ENCODE measurements around the gene METRN.

DNA sequence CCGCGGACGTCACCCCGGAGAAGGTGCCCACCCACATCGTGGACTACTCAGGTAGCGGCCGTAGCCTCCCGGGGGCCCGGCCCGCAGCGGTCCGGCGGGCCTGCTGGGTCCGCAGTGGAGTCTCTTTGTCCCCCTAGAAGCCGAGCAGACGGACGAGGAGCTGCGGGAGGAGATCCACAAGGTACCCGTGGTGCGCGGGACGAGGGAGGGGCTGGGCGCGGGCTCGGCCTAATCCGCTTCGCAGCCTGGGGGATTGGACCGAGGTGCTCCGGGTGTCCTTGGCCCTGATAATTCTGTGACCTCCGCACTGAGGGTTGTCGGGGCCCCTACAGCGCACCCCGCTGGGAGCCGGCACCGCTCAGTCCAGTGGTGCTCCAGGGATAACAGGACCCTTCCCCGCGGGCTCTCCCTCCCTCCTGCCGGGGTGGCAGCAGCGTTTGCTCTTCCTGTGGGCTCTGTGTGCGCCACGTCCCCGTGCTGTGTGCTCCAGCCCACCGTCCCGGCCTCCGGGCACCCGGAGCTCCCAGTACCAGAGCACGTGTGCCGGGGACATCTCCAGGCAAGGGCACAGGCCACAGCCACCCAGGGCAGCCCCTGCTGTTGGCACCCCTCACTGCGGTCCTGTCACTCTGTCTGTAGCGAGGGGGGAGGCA, 46.3 kb upstream of the METRN start:
- no peak for TF ChIP-seq EP300 (IDR thresholded peaks at IDR 0.05; ENCODE audit: borderline replicate concordance in 1 of 2, low read depth in 1 of 2, low read length in 1 of 2)
- TF ChIP-seq, protein P1, sequence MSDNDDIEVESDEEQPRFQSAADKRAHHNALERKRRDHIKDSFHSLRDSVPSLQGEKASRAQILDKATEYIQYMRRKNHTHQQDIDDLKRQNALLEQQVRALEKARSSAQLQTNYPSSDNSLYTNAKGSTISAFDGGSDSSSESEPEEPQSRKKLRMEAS (IDR thresholded peaks at IDR 0.05; ENCODE audit: low read depth): peak; percentile 38; the same call in 1 of the 2 replicates
